Measurements from ENCODE around the gene CLNK. TPM values are rescaled to one million over a fixed set of nuclear protein-coding genes. Genes with fewer than 3 reads are reported as not detected.

The CLNK gene
- total RNA-seq, 4 donors from 2014 or later, result not detected

DNA sequence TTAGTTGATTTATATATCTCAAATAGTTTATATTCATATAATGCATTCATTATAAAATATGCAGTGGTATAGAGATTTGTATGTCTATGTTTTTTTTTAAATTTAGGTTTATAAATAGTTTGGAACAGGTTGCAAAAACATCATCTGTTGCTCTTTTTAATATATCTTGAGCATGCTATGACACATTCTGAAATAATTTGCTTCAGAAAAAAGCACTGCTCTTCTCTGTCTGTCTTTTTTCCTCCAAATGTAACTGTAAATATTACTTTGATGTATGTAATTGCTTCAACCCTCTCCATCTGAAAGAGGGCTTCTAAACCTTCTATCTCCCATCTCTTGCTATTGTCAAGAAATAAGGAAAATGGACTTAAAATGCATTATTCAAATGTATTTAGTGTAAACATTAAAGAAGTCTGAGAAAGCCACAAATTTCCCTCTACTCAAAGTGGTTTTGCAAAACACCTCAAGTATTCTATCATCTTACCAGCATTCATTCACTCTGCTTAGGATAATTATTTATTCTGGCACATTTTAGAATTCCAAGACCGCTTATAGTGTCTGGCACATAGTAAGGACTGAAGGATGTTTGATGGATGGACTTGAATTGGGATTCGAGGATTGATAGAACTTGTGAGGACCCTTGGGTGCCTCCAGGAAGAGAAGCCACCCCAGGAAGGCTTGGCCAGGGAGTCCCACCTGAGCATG, 87.8 kb downstream of the CLNK start:
- Histone ChIP-seq H3K27ac (no peak overlapping the region), H3K4me3 (replicated peaks in 1 of 3) (no peak overlapping the region), H3K27me3 (no peaks in the 10 kb centered on the region), H3K9me3 (no peaks in the 10 kb centered on the region), H3K36me3 (no peaks in the 10 kb centered on the region), H3K4me1 (no peaks in the 10 kb centered on the region)
- no peak for TF ChIP-seq CTCF (IDR thresholded peaks at IDR 0.05)
- TF ChIP-seq POLR2A (IDR thresholded peaks at IDR 0.05), result no peak
- no peak for DNase-seq
- intact Hi-C loops (cut with DNase I), result no loop called here
- 88 to 92% methylated on average over 2 of the region's 2 CpGs for WGBS, 2 donors

- H3K36me3 ChIP-seq, result no peaks in the 10 kb centered on the region
- intact Hi-C loops (cut with DNase I), result no loop called here
- H3K9me3 ChIP-seq, result no peaks in the 10 kb centered on the region
- no peak overlapping the region for H3K4me3 ChIP-seq (replicated peaks in 1 of 3)
- no peak overlapping the region for H3K27ac ChIP-seq
- no peaks in the 10 kb centered on the region for H3K4me1 ChIP-seq
- H3K27me3 ChIP-seq, result no peaks in the 10 kb centered on the region
- WGBS, 2 donors, result 86 to 91% methylated on average over 10 of the region's 10 CpGs
- TF ChIP-seq POLR2A (IDR thresholded peaks at IDR 0.05), result no peak
- no peak for TF ChIP-seq CTCF (IDR thresholded peaks at IDR 0.05)
- no peak for DNase-seq
Observed at GRCh38 chr4:10593130-10593529, 91.4 kb downstream of the CLNK start.

DNA sequence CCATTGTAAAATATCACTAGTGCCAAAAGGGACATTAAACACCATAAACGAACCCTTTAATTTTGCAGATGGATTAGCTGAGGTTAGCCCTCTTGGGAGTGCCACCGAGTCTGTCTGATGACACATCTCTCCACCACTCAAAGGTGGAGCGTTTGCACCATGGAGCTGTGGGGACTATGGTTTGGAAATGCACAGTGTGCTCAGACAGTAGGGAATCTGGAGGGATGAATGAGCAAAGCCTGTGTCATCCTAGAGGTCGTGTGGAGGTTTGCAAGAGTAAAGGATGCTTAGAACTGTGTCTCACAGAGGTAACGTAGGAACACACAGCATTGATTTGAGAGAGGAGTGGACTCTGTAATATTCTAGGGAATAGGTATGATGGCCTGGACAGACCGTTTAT, 93.7 kb downstream of the CLNK start:
- intact Hi-C loops (cut with DNase I), result no loop called here
- Histone ChIP-seq H3K27ac (no peak overlapping the region), H3K9me3 (no peaks in the 10 kb centered on the region), H3K4me1 (no peaks in the 10 kb centered on the region), H3K36me3 (no peaks in the 10 kb centered on the region), H3K27me3 (no peaks in the 10 kb centered on the region), H3K4me3 (replicated peaks in 1 of 3) (no peak overlapping the region)
- no peak for TF ChIP-seq POLR2A (IDR thresholded peaks at IDR 0.05)
- TF ChIP-seq CTCF (IDR thresholded peaks at IDR 0.05), result no peak
- 81 to 84% methylated on average over 6 of the region's 6 CpGs for WGBS, 2 donors
- no peak for DNase-seq

DNA sequence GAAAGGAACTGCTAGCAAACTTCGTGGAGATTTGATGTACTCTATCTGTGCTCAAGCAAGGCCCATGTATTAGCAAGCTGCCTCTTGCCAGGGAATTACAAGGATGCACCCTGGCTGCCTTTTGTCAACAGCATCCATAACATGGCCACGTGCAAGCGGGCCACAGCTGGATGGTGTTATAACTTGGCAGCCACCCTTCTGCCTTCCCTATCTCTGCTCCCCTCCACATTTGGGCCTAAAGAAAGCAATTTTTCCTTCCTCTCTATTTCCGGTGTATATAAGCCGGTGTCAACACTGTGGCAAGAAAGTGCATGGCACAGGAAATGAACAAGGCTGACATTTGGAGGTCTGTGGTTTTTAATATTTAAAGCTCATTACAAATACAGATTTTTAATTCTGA, 94.8 kb downstream of the CLNK start:
- no peak overlapping the region for H3K4me3 ChIP-seq (replicated peaks in 1 of 3)
- TF ChIP-seq CTCF (IDR thresholded peaks at IDR 0.05) (no peak), POLR2A (IDR thresholded peaks at IDR 0.05) (no peak)
- no peaks in the 10 kb centered on the region for H3K36me3 ChIP-seq
- no peak overlapping the region for H3K27ac ChIP-seq
- H3K27me3 ChIP-seq, result no peaks in the 10 kb centered on the region
- H3K9me3 ChIP-seq, result no peaks in the 10 kb centered on the region
- intact Hi-C loops (cut with DNase I), result no loop called here
- 58% methylated on average over 5 of the region's 5 CpGs for WGBS, 2 donors
- H3K4me1 ChIP-seq, result no peaks in the 10 kb centered on the region
- no peak for DNase-seq

DNA sequence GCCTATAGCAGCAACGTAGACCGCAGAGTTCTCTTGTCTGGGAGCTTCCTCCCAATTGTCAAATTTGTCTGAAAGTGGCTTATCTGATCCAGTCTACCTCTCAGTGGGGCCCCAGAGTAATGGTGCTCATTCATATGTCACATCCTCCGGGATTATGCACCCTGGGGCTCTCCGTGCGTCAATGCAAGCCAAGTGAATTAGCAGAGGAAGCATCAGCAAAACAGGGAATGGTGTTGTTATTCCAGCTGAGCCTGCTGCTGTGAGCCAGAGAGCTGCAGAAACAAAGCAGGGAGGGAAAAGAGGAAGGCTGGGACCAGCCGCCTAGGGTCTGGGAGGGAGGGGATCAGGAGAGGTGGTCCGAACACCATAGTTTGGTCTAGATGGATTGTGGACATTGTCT, 95.2 kb downstream of the CLNK start:
- Histone ChIP-seq H3K36me3 (no peaks in the 10 kb centered on the region), H3K27me3 (no peaks in the 10 kb centered on the region), H3K4me1 (no peaks in the 10 kb centered on the region), H3K9me3 (no peaks in the 10 kb centered on the region), H3K4me3 (replicated peaks in 1 of 3) (no peak overlapping the region), H3K27ac (no peak overlapping the region)
- WGBS, 2 donors, result 74 to 75% methylated on average over 7 of the region's 7 CpGs
- DNase-seq, result no peak
- intact Hi-C loops (cut with DNase I), result no loop called here
- TF ChIP-seq CTCF (IDR thresholded peaks at IDR 0.05), result no peak
- no peak for TF ChIP-seq POLR2A (IDR thresholded peaks at IDR 0.05)
